GM23248 (cell line): ENCODE measurements around the gene DSG4. TPM values are rescaled to one million over a fixed set of nuclear protein-coding genes. Genes with fewer than 3 reads are reported as not detected.

Source experiments
- DNase-seq: peaks from one replicate; pipeline ENCODE4 v3.0.0-alpha.2; 2015
- H2AFZ ChIP-seq: fragments of 200-600 bp; sonication (generic); 2 replicates; pipeline ENCODE4 v1.6.1; 2016; ENCODE audit warnings: antibody characterized with exemption
- H3F3A ChIP-seq: fragments of 200-600 bp; sonication (generic); 2 replicates; pipeline ENCODE4 v1.6.1; 2016; ENCODE audit warnings: mild to moderate bottlenecking, antibody characterized with exemption, mixed run types; ENCODE audit not compliant: insufficient read depth
- H3K27ac ChIP-seq: fragments of 200-600 bp; sonication (generic); 2 replicates; pipeline ENCODE4 v1.5.1; 2016; ENCODE audit warnings: mild to moderate bottlenecking
- H3K27me3 ChIP-seq: fragments of 200-600 bp; sonication (generic); replicated peaks from 2 replicates; pipeline ENCODE4 v1.6.1; 2016; ENCODE audit warnings: mild to moderate bottlenecking; ENCODE audit not compliant: insufficient read depth
- H3K36me3 ChIP-seq: fragments of 200-600 bp; sonication (generic); 2 replicates; pipeline ENCODE4 v1.6.1; 2016; ENCODE audit warnings: low read depth, mild to moderate bottlenecking
- H3K4me1 ChIP-seq: fragments of 200-600 bp; sonication (generic); 2 replicates; pipeline ENCODE4 v1.6.1; 2016; ENCODE audit warnings: mild to moderate bottlenecking; ENCODE audit not compliant: insufficient read depth
- H3K4me2 ChIP-seq: fragments of 200-600 bp; sonication (generic); one replicate; pipeline ENCODE4 v1.6.1; 2016; ENCODE audit warnings: mild to moderate bottlenecking; ENCODE audit not compliant: unreplicated experiment
- H3K4me3 ChIP-seq: fragments of 200-600 bp; sonication (generic); 2 replicates; pipeline ENCODE4 v1.5.1; 2016; ENCODE audit warnings: mild to moderate bottlenecking
- H3K79me2 ChIP-seq: fragments of 200-600 bp; sonication (generic); 2 replicates; pipeline ENCODE4 v1.6.1; 2016; ENCODE audit warnings: mild to moderate bottlenecking; ENCODE audit not compliant: insufficient read depth
- H3K9ac ChIP-seq: fragments of 200-600 bp; sonication (generic); 2 replicates; pipeline ENCODE4 v1.6.1; 2016; ENCODE audit warnings: mild to moderate bottlenecking
- H3K9me2 ChIP-seq: fragments of 200-600 bp; sonication (generic); 2 replicates; pipeline ENCODE4 v1.6.1; 2016; ENCODE audit warnings: mixed run types, mild to moderate bottlenecking, moderate library complexity; ENCODE audit not compliant: insufficient read depth
- H3K9me3 ChIP-seq: fragments of 200-600 bp; sonication (generic); one replicate; pipeline ENCODE4 v1.6.1; 2017; ENCODE audit warnings: low read depth
- H4K20me1 ChIP-seq: fragments of 200-600 bp; sonication (generic); 2 replicates; pipeline ENCODE4 v1.6.0; 2016; ENCODE audit not compliant: insufficient read depth
- EZH2 ChIP-seq: fragments of 200-600 bp; sonication (generic); IDR thresholded peaks from 2 replicates; pipeline ENCODE4 v1.6.1; 2018; ENCODE audit warnings: antibody characterized with exemption, mild to moderate bottlenecking; ENCODE audit not compliant: insufficient read depth, poor library complexity, severe bottlenecking
- EZH2phosphoT487 ChIP-seq: fragments of 200-600 bp; sonication (generic); IDR thresholded peaks from 2 replicates; pipeline ENCODE4 v1.6.1; 2018; ENCODE audit warnings: antibody characterized with exemption, moderate library complexity, mild to moderate bottlenecking, low read depth; ENCODE audit not compliant: insufficient read depth
- WGBS, 2 experiments: methylation state at CpG; one replicate each; pipeline ENCODE4 v1.1.6; 2015 to 2017; ENCODE audit warnings: low lambda C conversion rate in 2 of 2, low coverage in 1 of 2; ENCODE audit errors: missing lambda C conversion rate in 2 of 2; 5-methylcytosine and 5-hydroxymethylcytosine counted together
- in situ Hi-C: fragments of 300-500 bp; cut with MboI; formaldehyde crosslinking; loops from 2 replicates; pipeline ENCODE4 v1.15.0; 2020
- polyA plus RNA-seq: library from polyadenylated mRNA; unstranded; fragments of >200 nt; fragmentation: Nextera tagmentation; extraction: Ambion mirVana; gene quantifications from 2 replicates; pipeline ENCODE4 v1.2.1, GENCODE V29; 2016
- total RNA-seq: library from RNA; depleted of rRNA; stranded (reverse); fragments of >200 nt; shearing (Covaris generic); gene quantifications from 2 replicates; pipeline ENCODE4 v1.2.3, GENCODE V29; 2014

Gene DSG4
- total and polyA plus RNA-seq, 2 experiments from 2014 or later = not detected

DNA sequence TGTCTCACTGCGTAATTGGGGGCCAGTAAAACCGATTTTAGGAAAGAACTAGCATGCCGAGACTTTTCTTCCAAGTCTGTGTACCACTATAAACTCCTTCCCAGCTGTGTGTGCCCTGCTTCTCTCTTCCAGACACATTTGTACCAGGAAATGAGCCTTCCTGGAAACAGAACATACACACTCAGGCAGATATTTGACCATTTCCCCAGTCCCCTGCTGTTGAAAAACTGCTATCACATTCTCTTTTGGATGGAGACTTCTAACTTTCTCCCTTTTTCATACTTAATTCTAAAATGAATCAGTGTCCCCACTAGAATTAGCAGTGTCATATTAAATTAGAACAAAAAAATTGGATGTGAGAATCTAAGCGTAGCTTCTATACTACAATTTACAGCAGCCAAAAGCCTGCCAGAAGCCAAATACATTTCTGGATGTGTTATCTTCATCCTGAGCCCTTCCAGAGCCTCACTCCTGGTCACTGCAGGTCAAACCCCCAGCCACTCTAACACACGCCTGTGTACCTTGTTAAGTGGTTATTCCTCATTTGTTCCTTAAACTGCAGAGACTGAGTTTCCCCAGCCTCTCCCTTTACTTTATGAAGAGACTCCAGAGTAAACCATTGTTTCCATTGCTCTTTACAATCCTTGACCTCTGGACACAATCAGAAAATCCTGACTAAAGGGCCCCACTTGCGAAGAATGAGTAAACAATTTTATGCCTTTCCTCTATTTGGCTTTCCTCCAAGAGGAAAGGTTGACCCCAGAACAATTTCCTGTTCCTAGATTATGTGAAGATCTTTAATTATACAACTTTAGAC lies 20.4 kb downstream of the DSG4 start:
- no peak for TF ChIP-seq EZH2phosphoT487
- no peak for TF ChIP-seq EZH2
- Histone ChIP-seq H3K79me2 (no peaks in the 10 kb centered on the region), H2AFZ (no peak overlapping the region), H3F3A (no peaks in the 10 kb centered on the region), H3K9ac (no peak overlapping the region), H3K9me3 (no peaks in the 10 kb centered on the region), H3K4me2 (no peak overlapping the region), H3K27ac (no peak overlapping the region), H3K27me3 (no peaks in the 10 kb centered on the region), H3K9me2 (no peaks in the 10 kb centered on the region), H4K20me1 (no peaks in the 10 kb centered on the region), H3K36me3 (no peaks in the 10 kb centered on the region), H3K4me3 (no peak overlapping the region), H3K4me1 (no peaks in the 10 kb centered on the region)
- in situ Hi-C loops = no loop called here
- WGBS, 2 experiments = 23 to 25% methylated on average over 6 of the region's 6 CpGs
- no peak for DNase-seq

DNA sequence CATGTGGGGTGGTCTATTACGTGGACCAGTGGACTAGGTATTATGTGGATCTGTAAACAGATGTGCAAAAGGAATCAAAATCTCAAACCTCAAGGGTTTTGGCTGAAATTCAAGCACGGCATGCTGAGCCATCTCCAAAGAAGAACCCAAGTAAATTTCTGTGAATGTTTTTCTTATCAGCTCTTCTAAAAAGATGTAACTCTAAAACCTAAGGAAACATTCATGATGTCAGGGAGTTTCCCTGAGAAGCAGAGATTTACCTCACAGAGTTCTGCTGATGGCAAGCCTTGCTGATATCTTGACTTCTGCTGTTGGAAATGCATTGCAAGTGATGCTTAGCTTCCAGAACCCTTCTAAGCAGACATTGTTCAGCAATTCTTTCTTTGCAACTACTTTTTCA lies 21.6 kb downstream of the DSG4 start:
- 0 to 2% methylated on average over 2 of the region's 2 CpGs for WGBS, 2 experiments
- no peak for DNase-seq
- Histone ChIP-seq H3K9me3 (no peaks in the 10 kb centered on the region), H3K36me3 (no peaks in the 10 kb centered on the region), H3F3A (no peaks in the 10 kb centered on the region), H3K27me3 (no peaks in the 10 kb centered on the region), H3K4me3 (no peak overlapping the region), H2AFZ (no peak overlapping the region), H3K27ac (no peak overlapping the region), H3K9me2 (no peaks in the 10 kb centered on the region), H3K79me2 (no peaks in the 10 kb centered on the region), H4K20me1 (no peaks in the 10 kb centered on the region), H3K9ac (no peak overlapping the region), H3K4me2 (no peak overlapping the region), H3K4me1 (no peaks in the 10 kb centered on the region)
- in situ Hi-C loops = no loop called here
- TF ChIP-seq EZH2 (no peak), EZH2phosphoT487 (no peak)

DNA sequence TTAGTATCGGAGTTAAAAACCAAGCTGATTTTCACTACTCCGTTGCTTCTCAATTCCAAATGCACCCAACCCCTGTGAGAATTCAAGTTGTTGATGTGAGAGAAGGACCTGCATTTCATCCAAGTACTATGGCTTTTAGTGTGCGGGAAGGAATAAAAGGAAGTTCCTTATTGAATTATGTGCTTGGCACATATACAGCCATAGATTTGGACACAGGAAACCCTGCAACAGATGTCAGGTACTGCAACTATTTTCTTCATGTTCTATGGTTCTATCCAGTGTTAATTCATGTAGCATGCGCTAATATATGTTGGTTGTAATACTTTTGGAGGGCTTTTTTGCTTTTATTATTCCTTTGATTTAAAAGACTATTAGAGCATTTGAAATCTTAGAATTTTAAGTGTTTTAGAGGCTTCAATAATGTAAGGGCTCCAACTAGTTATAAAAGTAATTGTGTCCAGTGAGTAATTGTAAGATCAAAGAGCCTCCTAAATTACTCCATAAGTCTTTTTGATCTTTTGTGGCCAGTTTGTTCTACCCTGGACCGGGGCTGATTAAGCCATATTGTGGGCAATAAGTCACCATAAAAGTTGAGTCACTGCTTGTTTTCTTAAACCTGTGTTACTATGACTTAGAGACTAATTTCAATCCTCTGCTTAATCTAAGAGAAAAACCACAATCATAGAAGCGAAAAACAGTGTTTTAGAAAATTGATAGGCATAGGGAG lies 22.9 kb downstream of the DSG4 start:
- Histone ChIP-seq H3K4me3 (no peak overlapping the region), H4K20me1 (no peaks in the 10 kb centered on the region), H3K9ac (no peak overlapping the region), H3K4me1 (no peaks in the 10 kb centered on the region), H3K9me3 (no peaks in the 10 kb centered on the region), H2AFZ (no peak overlapping the region), H3K9me2 (no peaks in the 10 kb centered on the region), H3F3A (no peaks in the 10 kb centered on the region), H3K27me3 (no peaks in the 10 kb centered on the region), H3K79me2 (no peaks in the 10 kb centered on the region), H3K4me2 (no peak overlapping the region), H3K27ac (no peak overlapping the region), H3K36me3 (no peaks in the 10 kb centered on the region)
- in situ Hi-C loops = no loop called here
- no peak for DNase-seq
- TF ChIP-seq EZH2 (no peak), EZH2phosphoT487 (no peak)
- WGBS, 2 experiments = 4 to 5% methylated on average over 6 of the region's 6 CpGs

DNA sequence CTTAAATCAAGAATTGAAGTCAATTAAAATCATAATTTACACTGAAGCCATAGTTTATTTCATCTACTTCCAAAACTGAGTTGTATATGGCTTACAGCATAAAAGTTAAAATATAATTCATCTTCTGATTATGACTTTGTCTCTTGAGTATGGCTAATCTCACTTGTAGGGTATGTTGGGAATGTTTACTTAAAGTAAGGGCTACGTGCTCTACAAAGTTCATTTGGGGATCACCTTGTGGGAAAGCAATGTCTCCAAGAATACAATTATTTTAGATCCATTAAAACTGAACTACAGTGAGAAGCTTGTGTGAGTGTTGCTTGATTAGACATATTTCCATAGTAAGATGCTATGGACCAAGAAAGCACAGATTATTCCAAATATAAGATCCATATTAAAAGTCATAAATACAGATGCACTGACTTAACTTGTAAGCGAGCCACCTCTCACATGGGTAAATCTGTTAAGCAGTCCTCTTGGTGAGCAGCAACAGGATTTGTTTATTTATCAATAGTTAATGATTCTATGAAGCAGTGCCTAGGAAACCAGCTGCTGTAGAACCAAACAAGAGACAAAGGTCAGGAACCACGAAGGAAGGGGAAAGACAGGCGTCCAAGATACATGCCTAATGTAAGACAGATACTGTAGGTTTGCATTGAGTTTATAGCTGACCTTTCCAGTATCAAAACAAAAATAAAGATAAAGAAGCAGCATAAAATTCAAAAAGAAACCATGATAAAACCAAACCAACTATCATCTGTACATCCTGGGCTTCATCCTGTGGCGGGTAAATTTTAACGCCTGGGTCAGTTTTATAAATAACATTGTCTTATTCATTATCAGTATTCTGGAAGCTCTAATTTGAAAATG lies 24.8 kb downstream of the DSG4 start:
- Histone ChIP-seq H3K9me3 (no peaks in the 10 kb centered on the region), H3K27ac (no peak overlapping the region), H2AFZ (no peak overlapping the region), H3K4me3 (no peak overlapping the region), H3K4me1 (no peaks in the 10 kb centered on the region), H4K20me1 (no peaks in the 10 kb centered on the region), H3K27me3 (no peaks in the 10 kb centered on the region), H3K4me2 (no peak overlapping the region), H3K36me3 (no peaks in the 10 kb centered on the region), H3K9ac (no peak overlapping the region), H3K79me2 (no peaks in the 10 kb centered on the region), H3F3A (no peaks in the 10 kb centered on the region), H3K9me2 (no peaks in the 10 kb centered on the region)
- in situ Hi-C loops = no loop called here
- no peak for DNase-seq
- no peak for TF ChIP-seq EZH2
- no peak for TF ChIP-seq EZH2phosphoT487
- 28 to 29% methylated on average over 6 of the region's 6 CpGs for WGBS, 2 experiments
